Aorta (tissue), 5 donors: Measurements from ENCODE around the gene DCN. TPM values are rescaled to one million over a fixed set of nuclear protein-coding genes. Genes with fewer than 3 reads are reported as not detected.

Experiments
- ATAC-seq: fragments of 200-7000 bp; cut with Tn5 transposase; one replicate; pipeline ENCODE4 v1.9.1; 2022; ENCODE audit warnings: moderate library complexity; ENCODE audit not compliant: low FRiP score
- DNase-seq, 2 donors: peaks; one replicate each; pipeline ENCODE4 v3.0.0-alpha.2; 2020
- H3K27ac ChIP-seq, 2 donors: one replicate each; pipeline ENCODE4 v1.5.1; 2013; ENCODE audit warnings: low read length in 2 of 2, mild to moderate bottlenecking in 2 of 2, moderate library complexity in 2 of 2, control low read depth in 1 of 2, inconsistent platforms in 1 of 2, low read depth in 1 of 2
- H3K27me3 ChIP-seq, 2 donors: one replicate each; pipeline ENCODE4 v1.6.1; 2013; ENCODE audit warnings: control low read depth in 1 of 2, low read length in 1 of 2, mild to moderate bottlenecking in 1 of 2, moderate library complexity in 1 of 2; ENCODE audit not compliant: insufficient read depth in 2 of 2, control insufficient read depth in 1 of 2
- H3K36me3 ChIP-seq, 2 donors: one replicate each; pipeline ENCODE4 v1.6.1; 2013; ENCODE audit warnings: control low read depth in 1 of 2, low read length in 1 of 2, mild to moderate bottlenecking in 1 of 2; ENCODE audit not compliant: insufficient read depth in 2 of 2, control insufficient read depth in 1 of 2
- H3K4me1 ChIP-seq, 2 donors: one replicate each; pipeline ENCODE4 v1.6.1; 2013; ENCODE audit warnings: low read length in 2 of 2, control low read depth in 1 of 2, mild to moderate bottlenecking in 1 of 2, moderate library complexity in 1 of 2; ENCODE audit not compliant: insufficient read depth in 2 of 2, control insufficient read depth in 1 of 2
- H3K4me3 ChIP-seq, 2 donors: one replicate each; pipeline ENCODE4 v1.5.1; 2013; ENCODE audit warnings: low read length in 2 of 2, control low read depth in 1 of 2, mild to moderate bottlenecking in 1 of 2
- H3K9me3 ChIP-seq: one replicate; pipeline ENCODE4 v1.6.1; 2013; ENCODE audit warnings: mild to moderate bottlenecking, low read length; ENCODE audit not compliant: control insufficient read depth
- WGBS, 2 donors: extraction: QIAGEN DNeasy Blood & Tissue Kit; methylation state at CpG; one replicate each; pipeline ENCODE4 v1.1.7; 2013; 5-methylcytosine and 5-hydroxymethylcytosine counted together
- intact Hi-C, 2 donors: fragments of 100-400 bp; cut with DNase I; formaldehyde crosslinking; loops; one replicate each; pipeline versions ENCODE4 v1.14.2 to v1.15.0; 2022
- polyA plus RNA-seq, 2 donors: library from polyadenylated mRNA; stranded (reverse); fragments of 200-250 nt; gene quantifications; one replicate each; pipeline ENCODE4 v1.2.3, GENCODE V29; 2013
- total RNA-seq, 2 donors: library from RNA; stranded (reverse); fragmentation: NEBNext Ultra II Directional; extraction: Animal tissue kit (Norgen Biotek cat#: 25700); gene quantifications; one replicate each; pipeline ENCODE4 v1.2.1, GENCODE V29; 2021
- donor health status: healthy with polysubstance abuse.
- donor health status: Bipolar disorder and iron deficiency.
- donor health status: DM: no; HTN: no; CAD: no.
- donor health status: DM: no; HTN: no; CAD: no.
- donor health status: DM: yes; HTN: yes; CAD: no.

Gene DCN
- total and polyA plus RNA-seq, 4 donors = 27.2 to 2,873 (median 468) TPM

- Histone ChIP-seq H3K27me3 (no peaks in the 10 kb centered on the region), H3K4me3 (no peak overlapping the region), H3K36me3 (no peaks in the 10 kb centered on the region), H3K4me1 (no peaks in the 10 kb centered on the region), H3K9me3 (no peaks in the 10 kb centered on the region), H3K27ac (no peak overlapping the region)
- no peak for ATAC-seq
- WGBS, 2 donors = 77 to 78% methylated on average over 5 of the region's 5 CpGs
- no peak for DNase-seq
- intact Hi-C loops = loop anchor here (1.0 to 10.0 kb wide), 4 partner anchors 147 to 205 kb away; no protein-coding TSS in a partner anchor
Measured at GRCh38 chr12:91179966-91180561, 2.6 kb downstream of the DCN start.

DNA sequence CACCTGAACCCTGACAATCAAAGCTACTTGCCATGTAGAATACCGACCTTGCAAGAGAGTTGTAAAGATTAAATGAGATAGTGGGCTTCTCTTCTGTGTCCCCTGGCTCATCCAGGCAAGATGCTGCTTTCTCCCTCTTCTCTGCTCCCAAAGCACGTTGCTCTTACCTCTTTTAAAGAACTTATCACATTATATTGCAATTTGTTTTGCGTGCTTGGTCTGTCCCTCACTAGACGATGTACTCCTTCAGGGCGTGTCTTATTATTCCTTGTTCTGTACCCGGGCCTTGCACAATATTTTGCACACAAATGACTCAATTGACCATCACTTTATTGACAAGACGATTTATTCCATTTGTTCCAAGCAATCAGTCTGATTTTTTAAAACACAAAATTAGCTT lies 3.3 kb downstream of the DCN start:
- DNase-seq (no peak), ATAC-seq (no peak)
- intact Hi-C loops = loop anchor here (1.0 to 10.0 kb wide), 4 partner anchors 148 to 205 kb away; no protein-coding TSS in a partner anchor
- Histone ChIP-seq H3K4me3 (no peak overlapping the region), H3K27ac (no peak overlapping the region), H3K36me3 (no peaks in the 10 kb centered on the region), H3K4me1 (no peaks in the 10 kb centered on the region), H3K27me3 (no peaks in the 10 kb centered on the region), H3K9me3 (no peaks in the 10 kb centered on the region)
- 92% methylated on average over 7 of the region's 7 CpGs for WGBS, 2 donors

GRCh38 chr12:91178781-91179180 lies 3.8 kb downstream of the DCN start:
- ATAC-seq (no peak), DNase-seq (no peak)
- H3K4me1 ChIP-seq = no peaks in the 10 kb centered on the region
- no peaks in the 10 kb centered on the region for H3K36me3 ChIP-seq
- no peak overlapping the region for H3K27ac ChIP-seq
- H3K9me3 ChIP-seq = no peaks in the 10 kb centered on the region
- WGBS, 2 donors = 80 to 85% methylated on average over 1 of the region's 1 CpG
- no peaks in the 10 kb centered on the region for H3K27me3 ChIP-seq
- no peak overlapping the region for H3K4me3 ChIP-seq
- intact Hi-C loops = loop anchor here (1.0 to 10.0 kb wide), 5 partner anchors 148 to 204 kb away; no protein-coding TSS in a partner anchor

DNA sequence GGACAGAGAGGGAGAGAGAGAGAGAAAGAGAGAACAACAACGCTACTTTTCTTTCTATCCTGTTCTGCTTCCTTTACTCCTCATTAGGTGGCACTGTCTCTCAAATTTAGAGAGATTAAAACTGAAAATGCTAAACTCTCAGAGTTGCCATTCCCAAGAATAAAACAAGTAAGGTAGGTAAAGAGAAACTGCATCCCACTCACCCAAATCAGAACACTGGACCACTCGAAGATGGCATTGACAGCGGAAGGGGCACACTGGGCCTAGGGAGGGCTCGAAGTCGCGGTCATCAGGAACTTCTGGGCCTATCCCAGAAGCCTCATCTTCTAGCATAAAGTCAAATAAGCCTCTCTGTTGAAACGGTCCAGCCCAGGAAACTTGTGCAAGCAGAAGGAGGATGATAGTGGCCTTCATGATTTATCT lies 4.5 kb downstream of the DCN start:
- no peak overlapping the region for H3K27ac ChIP-seq
- no peaks in the 10 kb centered on the region for H3K36me3 ChIP-seq
- no peak for DNase-seq
- H3K4me1 ChIP-seq = no peaks in the 10 kb centered on the region
- no peaks in the 10 kb centered on the region for H3K27me3 ChIP-seq
- H3K4me3 ChIP-seq = peak overlapping the region in 1 of 2 donors; percentile 64
- 25% methylated on average over 7 of the region's 7 CpGs for WGBS, 2 donors
- intact Hi-C loops = loop anchor here (1.0 to 10.0 kb wide), 4 partner anchors 148 to 203 kb away; no protein-coding TSS in a partner anchor
- no peaks in the 10 kb centered on the region for H3K9me3 ChIP-seq
- peak; percentile 66 for ATAC-seq

DNA sequence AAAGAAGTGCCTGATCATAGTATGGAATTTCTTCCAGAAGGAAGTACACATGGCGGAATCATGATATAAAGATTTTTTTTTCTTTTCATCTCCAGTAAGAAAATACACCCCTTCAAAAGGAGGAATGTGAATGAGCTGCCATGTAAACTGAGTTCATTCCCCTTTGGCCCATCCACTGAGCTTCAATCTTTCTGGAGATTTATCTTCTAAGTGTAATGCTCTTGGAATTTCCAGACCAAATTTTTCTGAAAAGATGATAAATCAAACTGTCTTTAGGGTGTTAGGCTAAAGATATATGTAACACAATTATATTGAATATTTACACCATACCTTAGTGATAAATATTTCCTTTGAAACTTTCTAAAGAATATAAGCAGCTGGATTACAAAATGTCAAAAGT lies 5.2 kb downstream of the DCN start:
- Histone ChIP-seq H3K36me3 (no peaks in the 10 kb centered on the region), H3K27me3 (no peaks in the 10 kb centered on the region), H3K4me1 (no peaks in the 10 kb centered on the region), H3K9me3 (no peaks in the 10 kb centered on the region), H3K4me3 (no peak overlapping the region), H3K27ac (no peak overlapping the region)
- ATAC-seq (no peak), DNase-seq (no peak)
- WGBS, 2 donors = 85 to 94% methylated on average over 1 of the region's 1 CpG
- intact Hi-C loops = loop anchor here (5.0 to 10.0 kb wide), 2 partner anchors 150 to 203 kb away; no protein-coding TSS in a partner anchor

GRCh38 chr12:91176915-91177314 lies 5.7 kb downstream of the DCN start:
- no peaks in the 10 kb centered on the region for H3K36me3 ChIP-seq
- DNase-seq (no peak), ATAC-seq (no peak)
- H3K4me3 ChIP-seq = no peak overlapping the region
- intact Hi-C loops = loop anchor here (5.0 to 10.0 kb wide), 2 partner anchors 150 to 202 kb away; no protein-coding TSS in a partner anchor
- no peak overlapping the region for H3K27ac ChIP-seq
- H3K4me1 ChIP-seq = no peaks in the 10 kb centered on the region
- no peaks in the 10 kb centered on the region for H3K27me3 ChIP-seq
- no peaks in the 10 kb centered on the region for H3K9me3 ChIP-seq
- WGBS, 2 donors = 95% methylated on average over 3 of the region's 3 CpGs

DNA sequence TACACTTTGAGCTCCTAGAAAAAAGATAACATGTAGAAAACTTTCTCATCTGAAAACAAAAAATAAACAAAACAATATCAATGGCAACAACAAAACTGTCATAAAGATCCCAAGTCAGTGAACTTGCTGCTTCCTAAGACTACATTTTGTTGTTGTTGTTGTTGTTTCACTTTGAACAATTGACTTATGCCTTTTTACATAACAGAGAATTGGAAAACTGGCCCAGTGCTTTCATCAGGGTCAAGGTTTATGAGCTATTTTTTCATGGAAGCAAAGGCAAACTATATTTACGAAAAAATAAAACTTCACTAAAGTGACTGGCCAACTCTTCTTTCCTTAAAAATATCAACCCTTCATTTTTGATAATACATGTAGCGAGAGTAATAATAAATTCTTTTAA lies 6.3 kb downstream of the DCN start:
- Histone ChIP-seq H3K36me3 (no peaks in the 10 kb centered on the region), H3K4me3 (no peak overlapping the region), H3K4me1 (no peaks in the 10 kb centered on the region), H3K27me3 (no peaks in the 10 kb centered on the region), H3K27ac (no peak overlapping the region), H3K9me3 (no peaks in the 10 kb centered on the region)
- DNase-seq (no peak), ATAC-seq (no peak)
- intact Hi-C loops = loop anchor here (5.0 to 10.0 kb wide), 2 partner anchors 151 to 202 kb away; no protein-coding TSS in a partner anchor
- WGBS, 2 donors = 92 to 95% methylated on average over 2 of the region's 2 CpGs

GRCh38 chr12:91173124-91173523 lies 9.5 kb downstream of the DCN start:
- Histone ChIP-seq H3K4me1 (no peaks in the 10 kb centered on the region), H3K27me3 (no peaks in the 10 kb centered on the region), H3K4me3 (no peak overlapping the region), H3K36me3 (no peaks in the 10 kb centered on the region), H3K27ac (no peak overlapping the region), H3K9me3 (no peaks in the 10 kb centered on the region)
- intact Hi-C loops = loop anchor here in 1 of 2 donors (10.0 kb wide), 1 partner anchor 198 kb away; no protein-coding TSS in a partner anchor
- no peak for ATAC-seq
- DNase-seq = no peak
- WGBS, 2 donors = 73 to 93% methylated on average over 1 of the region's 1 CpG

DNA sequence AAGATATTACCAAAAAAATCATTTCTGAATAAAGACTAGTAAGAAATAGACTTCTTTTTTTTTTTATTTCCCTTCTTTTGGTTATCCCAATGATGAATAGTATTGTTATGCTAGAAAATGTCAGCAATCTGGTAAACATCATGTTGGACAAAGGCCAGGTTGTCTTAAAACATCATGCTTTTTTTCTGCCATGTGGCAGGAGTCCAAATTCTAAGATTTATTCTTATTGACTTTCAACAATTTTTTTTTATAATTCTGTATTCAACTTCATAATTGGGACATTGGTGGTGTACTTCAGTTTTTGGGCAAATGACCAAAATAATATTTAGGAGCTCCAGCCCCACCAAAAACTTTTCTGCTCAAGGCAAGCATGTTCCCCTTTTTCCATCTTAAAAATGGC lies 10.5 kb downstream of the DCN start:
- no peak for ATAC-seq
- Histone ChIP-seq H3K36me3 (no peaks in the 10 kb centered on the region), H3K27me3 (no peaks in the 10 kb centered on the region), H3K9me3 (no peaks in the 10 kb centered on the region), H3K4me3 (no peak overlapping the region), H3K4me1 (no peaks in the 10 kb centered on the region), H3K27ac (no peak overlapping the region)
- intact Hi-C loops = loop anchor here in 1 of 2 donors (10.0 kb wide), 1 partner anchor 197 kb away; no protein-coding TSS in a partner anchor
- no peak for DNase-seq
